Aorta (tissue), 5 donors: Measurements from ENCODE around the gene SYT11. TPM values are rescaled to one million over a fixed set of nuclear protein-coding genes. Genes with fewer than 3 reads are reported as not detected.
"Not testable (repeated sequence)": the region's sequence is repeated elsewhere in the genome, so short reads cannot be mapped to it uniquely, and the experiment has no call there.

Source experiments
- ATAC-seq: fragments of 200-7000 bp; cut with Tn5 transposase; one replicate; pipeline ENCODE4 v1.9.1; 2022; ENCODE audit warnings: moderate library complexity; ENCODE audit not compliant: low FRiP score
- DNase-seq, 2 donors: peaks; one replicate each; pipeline ENCODE4 v3.0.0-alpha.2; 2020
- H3K27ac ChIP-seq, 2 donors: one replicate each; pipeline ENCODE4 v1.5.1; 2013; ENCODE audit warnings: low read length in 2 of 2, mild to moderate bottlenecking in 2 of 2, moderate library complexity in 2 of 2, control low read depth in 1 of 2, inconsistent platforms in 1 of 2, low read depth in 1 of 2
- H3K27me3 ChIP-seq, 2 donors: one replicate each; pipeline ENCODE4 v1.6.1; 2013; ENCODE audit warnings: control low read depth in 1 of 2, low read length in 1 of 2, mild to moderate bottlenecking in 1 of 2, moderate library complexity in 1 of 2; ENCODE audit not compliant: insufficient read depth in 2 of 2, control insufficient read depth in 1 of 2
- H3K36me3 ChIP-seq, 2 donors: one replicate each; pipeline ENCODE4 v1.6.1; 2013; ENCODE audit warnings: control low read depth in 1 of 2, low read length in 1 of 2, mild to moderate bottlenecking in 1 of 2; ENCODE audit not compliant: insufficient read depth in 2 of 2, control insufficient read depth in 1 of 2
- H3K4me1 ChIP-seq, 2 donors: one replicate each; pipeline ENCODE4 v1.6.1; 2013; ENCODE audit warnings: low read length in 2 of 2, control low read depth in 1 of 2, mild to moderate bottlenecking in 1 of 2, moderate library complexity in 1 of 2; ENCODE audit not compliant: insufficient read depth in 2 of 2, control insufficient read depth in 1 of 2
- H3K4me3 ChIP-seq, 2 donors: one replicate each; pipeline ENCODE4 v1.5.1; 2013; ENCODE audit warnings: low read length in 2 of 2, control low read depth in 1 of 2, mild to moderate bottlenecking in 1 of 2
- H3K9me3 ChIP-seq: one replicate; pipeline ENCODE4 v1.6.1; 2013; ENCODE audit warnings: mild to moderate bottlenecking, low read length; ENCODE audit not compliant: control insufficient read depth
- WGBS, 2 donors: extraction: QIAGEN DNeasy Blood & Tissue Kit; methylation state at CpG; one replicate each; pipeline ENCODE4 v1.1.7; 2013; 5-methylcytosine and 5-hydroxymethylcytosine counted together
- intact Hi-C, 2 donors: fragments of 100-400 bp; cut with DNase I; formaldehyde crosslinking; loops; one replicate each; pipeline versions ENCODE4 v1.14.2 to v1.15.0; 2022
- polyA plus RNA-seq, 2 donors: library from polyadenylated mRNA; stranded (reverse); fragments of 200-250 nt; gene quantifications; one replicate each; pipeline ENCODE4 v1.2.3, GENCODE V29; 2013
- total RNA-seq, 2 donors: library from RNA; stranded (reverse); fragmentation: NEBNext Ultra II Directional; extraction: Animal tissue kit (Norgen Biotek cat#: 25700); gene quantifications; one replicate each; pipeline ENCODE4 v1.2.1, GENCODE V29; 2021
- donor health status: healthy with polysubstance abuse.
- donor health status: Bipolar disorder and iron deficiency.
- donor health status: DM: no; HTN: no; CAD: no.
- donor health status: DM: no; HTN: no; CAD: no.
- donor health status: DM: yes; HTN: yes; CAD: no.

SYT11 gene
- total and polyA plus RNA-seq, 4 donors = 12.1 to 49.5 (median 33.2) TPM

DNA sequence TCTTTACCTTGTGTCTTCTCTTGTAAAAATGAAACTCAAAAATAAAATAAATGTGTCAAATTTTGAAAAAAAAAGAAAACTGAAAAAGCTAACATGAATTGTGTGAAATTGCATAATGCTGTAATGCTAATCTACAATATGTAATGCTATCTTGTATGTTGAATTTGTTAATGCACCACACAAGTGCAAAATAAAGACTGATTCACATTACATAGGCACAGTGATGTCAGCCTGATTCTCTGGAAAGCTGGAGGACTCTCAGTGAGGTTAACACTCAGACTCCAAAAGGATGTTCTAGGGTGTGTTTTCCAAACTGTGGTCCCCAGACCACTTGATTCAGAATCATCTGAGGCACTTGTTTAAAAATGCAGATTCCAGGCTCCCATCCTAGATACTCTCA lies 25.6 kb downstream of the SYT11 start:
- DNase-seq (no peak), ATAC-seq (no peak)
- Histone ChIP-seq H3K27me3 (no peaks in the 10 kb centered on the region), H3K9me3 (no peaks in the 10 kb centered on the region), H3K4me1 (no peaks in the 10 kb centered on the region), H3K27ac (no peak overlapping the region), H3K4me3 (no peak overlapping the region), H3K36me3 (peaks cover 0 to 3% of the 10 kb centered on the region in 2 donors)
- intact Hi-C loops = no loop called here

DNA sequence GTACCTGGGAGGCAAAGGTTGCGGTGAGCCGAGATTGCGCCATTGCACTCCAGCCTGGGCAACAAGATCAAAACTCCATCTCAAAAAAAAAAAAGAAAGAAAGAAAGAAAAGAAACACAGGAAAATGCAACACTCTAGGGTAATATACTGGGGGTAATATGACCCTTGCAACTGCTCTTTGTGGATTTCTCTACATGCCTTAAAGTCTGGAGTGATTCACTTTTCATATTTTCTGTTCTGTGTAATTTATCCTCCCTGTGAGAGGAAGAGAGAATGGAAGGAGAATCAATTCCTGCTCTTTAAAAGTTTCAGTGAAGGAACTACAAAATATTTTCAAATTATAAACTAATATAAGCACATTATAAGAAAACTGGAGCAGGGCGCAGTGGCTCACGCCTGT lies 29.1 kb downstream of the SYT11 start:
- Histone ChIP-seq H3K27me3 (no peaks in the 10 kb centered on the region), H3K27ac (no peak overlapping the region), H3K9me3 (no peaks in the 10 kb centered on the region), H3K36me3 (no peaks in the 10 kb centered on the region), H3K4me1 (no peaks in the 10 kb centered on the region), H3K4me3 (no peak overlapping the region)
- DNase-seq = no peak
- no peak for ATAC-seq
- intact Hi-C loops = no loop called here
- 97 to 99% methylated on average over 5 of the region's 5 CpGs for WGBS, 2 donors

DNA sequence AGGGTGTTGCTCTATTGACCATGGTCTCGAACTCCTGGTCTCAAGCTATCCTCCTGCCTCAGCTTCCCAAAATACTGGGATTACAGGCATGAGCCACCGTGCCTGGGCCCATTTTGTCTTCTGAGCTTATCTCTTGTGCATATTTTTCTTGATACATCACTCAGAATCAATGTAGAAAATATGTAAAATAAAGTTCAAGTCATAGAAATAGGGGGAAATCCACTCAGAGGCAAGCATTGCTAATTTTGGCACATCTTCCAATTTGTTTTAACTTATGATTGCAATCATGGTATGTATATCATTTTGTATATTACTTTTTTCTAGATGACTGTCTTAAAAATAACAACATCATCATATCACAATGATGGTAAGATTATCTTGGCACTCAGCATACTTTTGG lies 30.2 kb downstream of the SYT11 start:
- Histone ChIP-seq H3K4me1 (no peaks in the 10 kb centered on the region), H3K9me3 (no peaks in the 10 kb centered on the region), H3K27ac (no peak overlapping the region), H3K36me3 (no peaks in the 10 kb centered on the region), H3K4me3 (no peak overlapping the region), H3K27me3 (no peaks in the 10 kb centered on the region)
- ATAC-seq = no peak
- 35 to 38% methylated on average over 2 of the region's 2 CpGs for WGBS, 2 donors
- DNase-seq = no peak
- intact Hi-C loops = no loop called here

DNA sequence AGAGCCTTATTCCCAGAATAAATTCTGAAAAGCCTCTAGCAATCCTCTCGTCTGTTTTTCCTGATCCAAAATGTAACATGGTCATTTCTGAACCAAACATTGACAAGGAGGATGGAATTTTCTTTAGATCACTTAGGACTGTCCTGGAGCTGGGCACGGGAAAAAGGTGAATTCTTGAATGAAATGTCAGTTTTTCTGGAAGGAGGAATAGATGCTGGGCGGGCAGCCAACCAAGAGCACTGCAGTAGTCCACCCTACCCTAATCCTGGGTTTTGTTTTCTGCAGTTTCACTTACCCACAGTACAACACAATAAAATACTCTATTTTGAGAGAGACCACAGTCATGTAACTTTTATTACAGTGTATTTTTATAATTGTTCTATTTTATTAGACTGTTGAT lies 30.9 kb downstream of the SYT11 start:
- Histone ChIP-seq H3K4me1 (no peaks in the 10 kb centered on the region), H3K9me3 (no peaks in the 10 kb centered on the region), H3K36me3 (no peaks in the 10 kb centered on the region), H3K4me3 (no peak overlapping the region), H3K27me3 (no peaks in the 10 kb centered on the region), H3K27ac (peak overlapping the region in 1 of 2 donors; percentile 36)
- intact Hi-C loops = loop anchor here in 1 of 2 donors (5.0 kb wide), 1 partner anchor 33 kb away; the partner anchor contains the start of genes GON4L and SYT11
- WGBS, 2 donors = 39 to 46% methylated on average over 3 of the region's 3 CpGs
- no peak for ATAC-seq
- no peak for DNase-seq

DNA sequence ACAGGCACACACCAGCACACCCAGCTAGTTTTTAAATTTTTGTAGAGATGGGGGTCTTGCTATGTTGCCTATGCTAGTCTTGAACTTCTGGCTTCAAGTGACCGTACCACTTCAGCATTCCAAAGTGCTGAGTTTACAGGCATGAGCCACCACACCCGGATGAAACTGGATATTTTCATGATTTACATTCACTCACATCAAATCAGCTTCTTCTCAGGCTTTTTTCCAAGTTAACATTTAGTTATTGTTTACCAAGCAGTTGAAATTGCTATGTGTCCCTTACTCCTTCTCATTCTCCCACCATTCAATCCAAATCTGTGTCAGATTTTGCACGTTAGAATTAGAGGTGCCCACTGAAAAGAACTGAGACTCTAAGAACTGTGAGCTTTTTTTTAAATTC lies 33.4 kb downstream of the SYT11 start:
- intact Hi-C loops = loop anchor here in 1 of 2 donors (5.0 kb wide), 1 partner anchor 35 kb away; the partner anchor contains the start of genes GON4L and SYT11

DNA sequence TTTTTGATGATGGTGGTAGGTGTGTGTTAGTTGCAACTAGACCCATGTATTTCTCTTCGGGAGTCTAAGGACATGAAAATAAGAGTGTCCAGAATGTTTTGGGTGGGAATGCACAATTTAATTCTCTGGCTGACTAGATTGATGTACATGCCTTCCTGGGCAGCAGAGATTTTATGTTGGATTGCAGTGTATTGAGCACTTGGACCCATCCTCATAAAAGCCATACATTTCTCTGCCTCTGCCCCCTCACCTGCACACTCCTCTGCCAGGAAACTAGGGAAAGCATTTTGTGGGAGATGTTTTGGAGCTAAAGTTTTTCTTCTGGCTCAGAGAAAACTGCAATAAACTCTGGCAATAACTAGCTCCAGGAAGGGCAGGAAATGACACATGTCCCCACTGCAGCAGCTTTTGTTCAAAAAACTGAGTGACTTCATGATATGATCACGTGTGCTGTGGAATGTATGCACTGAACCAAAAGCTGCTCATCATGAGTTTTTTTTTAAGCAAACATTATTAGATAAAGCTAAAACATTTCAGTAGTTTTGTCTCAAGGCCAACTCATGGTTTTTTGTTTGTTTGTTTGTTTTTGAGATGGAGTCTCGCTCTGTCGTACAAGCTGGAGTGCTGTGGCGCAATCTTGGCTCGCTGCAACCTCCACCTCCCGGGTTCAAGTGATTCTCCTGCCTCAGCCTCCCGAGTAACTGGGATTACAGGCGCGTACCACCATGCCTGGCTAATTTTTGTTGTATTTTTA lies 34.2 kb downstream of the SYT11 start:
- H3K27ac ChIP-seq = peak overlapping the region; percentile 85 to 91
- DNase-seq = no peak
- H3K27me3 ChIP-seq = no peaks in the 10 kb centered on the region
- ATAC-seq = peak; percentile 79
- H3K36me3 ChIP-seq = no peaks in the 10 kb centered on the region
- 51 to 52% methylated on average over 10 of the region's 10 CpGs for WGBS, 2 donors
- no peaks in the 10 kb centered on the region for H3K4me1 ChIP-seq
- no peaks in the 10 kb centered on the region for H3K9me3 ChIP-seq
- intact Hi-C loops = loop anchor here in 1 of 2 donors (5.0 kb wide), 1 partner anchor 36 kb away; the partner anchor contains the start of genes GON4L and SYT11
- H3K4me3 ChIP-seq = no peak overlapping the region

More for the DNA sequence above, 33.4 kb downstream of the SYT11 start:
- Histone ChIP-seq H3K4me1 (no peaks in the 10 kb centered on the region), H3K27ac (peak overlapping the region; percentile 79 to 85), H3K4me3 (no peak overlapping the region), H3K36me3 (no peaks in the 10 kb centered on the region), H3K9me3 (no peaks in the 10 kb centered on the region), H3K27me3 (no peaks in the 10 kb centered on the region)
- ATAC-seq (no peak), DNase-seq (no peak)
- 3% methylated on average over 3 of the region's 3 CpGs for WGBS, 2 donors

DNA sequence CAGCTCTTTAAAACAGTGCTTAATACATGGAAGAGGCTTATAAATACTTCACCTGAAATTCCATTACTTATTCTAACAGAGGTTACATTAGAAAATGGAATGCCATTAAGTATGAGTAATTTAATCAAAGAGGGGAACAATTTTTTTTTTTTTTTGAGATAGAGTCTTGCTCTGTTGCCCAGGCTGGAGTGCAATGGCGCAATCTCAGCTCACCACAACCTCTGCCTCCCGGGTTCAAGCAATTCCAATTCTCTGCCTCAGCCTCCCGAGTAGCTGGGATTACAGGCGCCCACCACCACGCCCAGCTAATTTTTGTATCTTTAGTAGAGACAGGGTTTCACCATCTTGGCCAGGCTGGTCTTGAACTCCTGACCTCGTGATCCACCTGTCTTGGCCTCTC lies 36.2 kb downstream of the SYT11 start:
- DNase-seq, H3K9me3 ChIP-seq, H3K27me3 ChIP-seq, H3K36me3 ChIP-seq, ATAC-seq, H3K4me1 ChIP-seq, H3K4me3 ChIP-seq, H3K27ac ChIP-seq, intact Hi-C loops: not testable (repeated sequence)
- 96 to 97% methylated on average over 6 of the region's 6 CpGs for WGBS, 2 donors

DNA sequence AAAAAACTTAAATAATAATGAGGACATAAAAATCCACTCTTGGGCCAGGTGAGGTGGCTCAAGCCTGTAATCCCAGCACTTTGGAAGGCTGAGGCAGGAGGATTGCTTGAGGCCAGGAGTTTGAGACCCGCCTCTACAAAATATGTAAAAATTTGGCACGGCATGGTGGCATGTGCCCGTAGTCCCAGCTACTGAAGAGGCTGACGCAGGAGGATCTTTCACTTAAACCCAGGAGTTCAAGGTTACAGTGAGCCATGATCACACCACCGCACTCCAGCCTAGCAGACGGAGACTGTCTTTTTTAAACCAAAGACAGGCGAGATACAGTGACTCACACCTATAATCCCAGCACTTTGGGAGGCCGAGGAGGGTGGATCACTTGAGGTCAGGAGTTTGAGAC lies 37.1 kb downstream of the SYT11 start:
- H3K4me1 ChIP-seq, H3K27ac ChIP-seq, H3K36me3 ChIP-seq, ATAC-seq, intact Hi-C loops, H3K9me3 ChIP-seq, DNase-seq, H3K27me3 ChIP-seq, H3K4me3 ChIP-seq: not testable (repeated sequence)
- 90 to 91% methylated on average over 8 of the region's 8 CpGs for WGBS, 2 donors

DNA sequence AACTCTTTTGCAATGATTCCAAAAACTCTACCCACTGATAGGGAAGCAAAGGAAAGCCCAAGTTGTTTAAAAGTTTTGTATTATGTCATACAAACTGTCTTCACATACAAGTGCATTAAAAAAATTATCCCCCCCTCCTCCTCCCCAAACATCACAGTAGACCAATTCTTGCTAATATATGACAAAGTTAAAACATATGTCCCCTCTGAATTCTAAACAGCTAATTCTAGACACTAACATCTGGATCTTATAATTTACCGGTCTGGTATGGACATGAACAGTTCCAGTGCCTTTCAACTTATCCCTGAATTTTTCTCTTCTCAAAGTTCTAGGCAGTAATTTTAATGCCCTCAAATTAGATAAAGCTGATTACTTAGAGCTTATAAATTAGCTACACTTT lies 38.4 kb downstream of the SYT11 start:
- H3K9me3 ChIP-seq = no peaks in the 10 kb centered on the region
- peaks cover 4 to 5% of the 10 kb centered on the region in 2 donors for H3K36me3 ChIP-seq
- WGBS, 2 donors = 83 to 85% methylated on average over 1 of the region's 1 CpG
- no peaks in the 10 kb centered on the region for H3K27me3 ChIP-seq
- H3K4me1 ChIP-seq = no peaks in the 10 kb centered on the region
- intact Hi-C loops = no loop called here
- DNase-seq (no peak), ATAC-seq (no peak)
- no peak overlapping the region for H3K27ac ChIP-seq
- H3K4me3 ChIP-seq = no peak overlapping the region
